SK-N-SH (cell line): ENCODE measurements around the gene HOXA5.

Experiments
- FOXJ3 ChIP-seq: sonication (generic); formaldehyde crosslinking; IDR thresholded peaks from 2 replicates; pipeline ENCODE4 v1.5.1; 2020; ENCODE audit warnings: mild to moderate bottlenecking, missing genetic modification reagents
- MXI1 ChIP-seq: IDR thresholded peaks from 2 replicates; pipeline ENCODE4 v1.6.1; 2012; ENCODE audit warnings: mild to moderate bottlenecking, low read depth, low read length, improper control_type of control experiment
- POLR2AphosphoS5 ChIP-seq: IDR thresholded peaks from 2 replicates; pipeline ENCODE4 v1.6.1; 2012; ENCODE audit warnings: low read depth, low read length
- RAD21 ChIP-seq: IDR thresholded peaks from 2 replicates; pipeline ENCODE4 v1.6.1; 2012; ENCODE audit warnings: mild to moderate bottlenecking, low read length
- SMC3 ChIP-seq: IDR thresholded peaks from 2 replicates; pipeline ENCODE4 v1.6.1; 2012; ENCODE audit warnings: low read depth, low read length, improper control_type of control experiment
- TAF1 ChIP-seq: IDR thresholded peaks from 2 replicates; pipeline ENCODE4 v1.6.1; 2012; ENCODE audit warnings: low read depth, mild to moderate bottlenecking, low read length, moderate library complexity, borderline replicate concordance
- YY1 ChIP-seq: IDR thresholded peaks from 2 replicates; pipeline ENCODE4 v1.4.0; 2012; ENCODE audit warnings: low read depth, mild to moderate bottlenecking
- TF ChIP-seq, protein P1 (sequence below): fragments of 200-600 bp; sonication (generic); IDR thresholded peaks from 2 replicates; pipeline ENCODE4 v1.6.1; 2017; ENCODE audit warnings: antibody characterized with exemption, mild to moderate bottlenecking, moderate library complexity
- TF ChIP-seq, protein P2 (sequence below): IDR thresholded peaks from 2 replicates; pipeline ENCODE4 v1.6.1; 2012; ENCODE audit warnings: mild to moderate bottlenecking, low read depth, low read length, moderate library complexity
- TF ChIP-seq, protein P3 (sequence below): IDR thresholded peaks from 2 replicates; pipeline ENCODE4 v1.4.0; 2012; ENCODE audit warnings: low read depth
- TF ChIP-seq, protein P4 (sequence below): fragments of 150-350 bp; IDR thresholded peaks from 2 replicates; pipeline ENCODE4 v1.6.1; 2017; ENCODE audit warnings: antibody characterized with exemption, low read length, low read depth, borderline replicate concordance
- TF ChIP-seq, protein P5 (sequence below): IDR thresholded peaks from 2 replicates; pipeline ENCODE4; 2012
- TF ChIP-seq, protein P6 (sequence below): fragments of 150-350 bp; IDR thresholded peaks from 2 replicates; pipeline ENCODE4 v1.6.1; 2016; ENCODE audit warnings: mild to moderate bottlenecking, low read depth, low read length
- TF ChIP-seq, protein P7 (sequence below): IDR thresholded peaks from 2 replicates; pipeline ENCODE4 v1.4.0; 2012; ENCODE audit warnings: low read depth, borderline replicate concordance

DNA sequence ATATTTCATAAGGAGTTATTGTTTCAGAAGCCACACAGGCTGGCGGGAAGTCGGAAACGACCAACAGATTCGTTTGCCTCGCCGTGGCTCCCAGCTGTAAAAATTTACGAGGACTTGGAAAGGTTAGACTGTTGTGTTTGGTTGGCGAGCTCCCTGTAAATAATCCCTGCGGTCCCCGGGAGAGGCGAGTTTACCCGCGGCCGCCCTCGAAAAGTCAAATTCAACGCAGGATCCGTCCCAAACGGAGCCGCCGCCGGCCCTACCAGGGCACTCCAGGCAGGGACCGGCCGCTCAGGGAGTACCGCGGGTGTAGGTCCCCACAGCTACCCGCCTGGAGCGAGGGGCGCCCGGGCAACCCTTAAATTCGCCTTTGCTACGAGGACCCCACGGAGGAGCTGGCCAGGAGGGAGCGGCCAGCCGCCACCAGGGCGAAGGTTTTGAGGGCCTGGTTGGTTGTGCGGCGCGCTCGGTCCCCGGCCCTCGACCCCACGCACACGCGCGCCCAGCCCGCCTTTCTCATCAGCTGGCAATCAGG, 22.6 kb upstream of the HOXA5 start:
- TF ChIP-seq, protein P1, sequence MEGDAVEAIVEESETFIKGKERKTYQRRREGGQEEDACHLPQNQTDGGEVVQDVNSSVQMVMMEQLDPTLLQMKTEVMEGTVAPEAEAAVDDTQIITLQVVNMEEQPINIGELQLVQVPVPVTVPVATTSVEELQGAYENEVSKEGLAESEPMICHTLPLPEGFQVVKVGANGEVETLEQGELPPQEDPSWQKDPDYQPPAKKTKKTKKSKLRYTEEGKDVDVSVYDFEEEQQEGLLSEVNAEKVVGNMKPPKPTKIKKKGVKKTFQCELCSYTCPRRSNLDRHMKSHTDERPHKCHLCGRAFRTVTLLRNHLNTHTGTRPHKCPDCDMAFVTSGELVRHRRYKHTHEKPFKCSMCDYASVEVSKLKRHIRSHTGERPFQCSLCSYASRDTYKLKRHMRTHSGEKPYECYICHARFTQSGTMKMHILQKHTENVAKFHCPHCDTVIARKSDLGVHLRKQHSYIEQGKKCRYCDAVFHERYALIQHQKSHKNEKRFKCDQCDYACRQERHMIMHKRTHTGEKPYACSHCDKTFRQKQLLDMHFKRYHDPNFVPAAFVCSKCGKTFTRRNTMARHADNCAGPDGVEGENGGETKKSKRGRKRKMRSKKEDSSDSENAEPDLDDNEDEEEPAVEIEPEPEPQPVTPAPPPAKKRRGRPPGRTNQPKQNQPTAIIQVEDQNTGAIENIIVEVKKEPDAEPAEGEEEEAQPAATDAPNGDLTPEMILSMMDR: no peak
- TF ChIP-seq, protein P2, sequence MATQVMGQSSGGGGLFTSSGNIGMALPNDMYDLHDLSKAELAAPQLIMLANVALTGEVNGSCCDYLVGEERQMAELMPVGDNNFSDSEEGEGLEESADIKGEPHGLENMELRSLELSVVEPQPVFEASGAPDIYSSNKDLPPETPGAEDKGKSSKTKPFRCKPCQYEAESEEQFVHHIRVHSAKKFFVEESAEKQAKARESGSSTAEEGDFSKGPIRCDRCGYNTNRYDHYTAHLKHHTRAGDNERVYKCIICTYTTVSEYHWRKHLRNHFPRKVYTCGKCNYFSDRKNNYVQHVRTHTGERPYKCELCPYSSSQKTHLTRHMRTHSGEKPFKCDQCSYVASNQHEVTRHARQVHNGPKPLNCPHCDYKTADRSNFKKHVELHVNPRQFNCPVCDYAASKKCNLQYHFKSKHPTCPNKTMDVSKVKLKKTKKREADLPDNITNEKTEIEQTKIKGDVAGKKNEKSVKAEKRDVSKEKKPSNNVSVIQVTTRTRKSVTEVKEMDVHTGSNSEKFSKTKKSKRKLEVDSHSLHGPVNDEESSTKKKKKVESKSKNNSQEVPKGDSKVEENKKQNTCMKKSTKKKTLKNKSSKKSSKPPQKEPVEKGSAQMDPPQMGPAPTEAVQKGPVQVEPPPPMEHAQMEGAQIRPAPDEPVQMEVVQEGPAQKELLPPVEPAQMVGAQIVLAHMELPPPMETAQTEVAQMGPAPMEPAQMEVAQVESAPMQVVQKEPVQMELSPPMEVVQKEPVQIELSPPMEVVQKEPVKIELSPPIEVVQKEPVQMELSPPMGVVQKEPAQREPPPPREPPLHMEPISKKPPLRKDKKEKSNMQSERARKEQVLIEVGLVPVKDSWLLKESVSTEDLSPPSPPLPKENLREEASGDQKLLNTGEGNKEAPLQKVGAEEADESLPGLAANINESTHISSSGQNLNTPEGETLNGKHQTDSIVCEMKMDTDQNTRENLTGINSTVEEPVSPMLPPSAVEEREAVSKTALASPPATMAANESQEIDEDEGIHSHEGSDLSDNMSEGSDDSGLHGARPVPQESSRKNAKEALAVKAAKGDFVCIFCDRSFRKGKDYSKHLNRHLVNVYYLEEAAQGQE: no peak
- no peak for TF ChIP-seq MXI1
- TF ChIP-seq, protein P3, sequence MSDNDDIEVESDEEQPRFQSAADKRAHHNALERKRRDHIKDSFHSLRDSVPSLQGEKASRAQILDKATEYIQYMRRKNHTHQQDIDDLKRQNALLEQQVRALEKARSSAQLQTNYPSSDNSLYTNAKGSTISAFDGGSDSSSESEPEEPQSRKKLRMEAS: no peak
- TF ChIP-seq, protein P4, sequence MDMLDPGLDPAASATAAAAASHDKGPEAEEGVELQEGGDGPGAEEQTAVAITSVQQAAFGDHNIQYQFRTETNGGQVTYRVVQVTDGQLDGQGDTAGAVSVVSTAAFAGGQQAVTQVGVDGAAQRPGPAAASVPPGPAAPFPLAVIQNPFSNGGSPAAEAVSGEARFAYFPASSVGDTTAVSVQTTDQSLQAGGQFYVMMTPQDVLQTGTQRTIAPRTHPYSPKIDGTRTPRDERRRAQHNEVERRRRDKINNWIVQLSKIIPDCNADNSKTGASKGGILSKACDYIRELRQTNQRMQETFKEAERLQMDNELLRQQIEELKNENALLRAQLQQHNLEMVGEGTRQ: no peak
- TF ChIP-seq, protein P5, sequence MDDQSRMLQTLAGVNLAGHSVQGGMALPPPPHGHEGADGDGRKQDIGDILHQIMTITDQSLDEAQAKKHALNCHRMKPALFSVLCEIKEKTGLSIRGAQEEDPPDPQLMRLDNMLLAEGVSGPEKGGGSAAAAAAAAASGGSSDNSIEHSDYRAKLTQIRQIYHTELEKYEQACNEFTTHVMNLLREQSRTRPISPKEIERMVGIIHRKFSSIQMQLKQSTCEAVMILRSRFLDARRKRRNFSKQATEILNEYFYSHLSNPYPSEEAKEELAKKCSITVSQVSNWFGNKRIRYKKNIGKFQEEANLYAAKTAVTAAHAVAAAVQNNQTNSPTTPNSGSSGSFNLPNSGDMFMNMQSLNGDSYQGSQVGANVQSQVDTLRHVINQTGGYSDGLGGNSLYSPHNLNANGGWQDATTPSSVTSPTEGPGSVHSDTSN: no peak
- no peak for TF ChIP-seq POLR2AphosphoS5
- TF ChIP-seq, protein P6, sequence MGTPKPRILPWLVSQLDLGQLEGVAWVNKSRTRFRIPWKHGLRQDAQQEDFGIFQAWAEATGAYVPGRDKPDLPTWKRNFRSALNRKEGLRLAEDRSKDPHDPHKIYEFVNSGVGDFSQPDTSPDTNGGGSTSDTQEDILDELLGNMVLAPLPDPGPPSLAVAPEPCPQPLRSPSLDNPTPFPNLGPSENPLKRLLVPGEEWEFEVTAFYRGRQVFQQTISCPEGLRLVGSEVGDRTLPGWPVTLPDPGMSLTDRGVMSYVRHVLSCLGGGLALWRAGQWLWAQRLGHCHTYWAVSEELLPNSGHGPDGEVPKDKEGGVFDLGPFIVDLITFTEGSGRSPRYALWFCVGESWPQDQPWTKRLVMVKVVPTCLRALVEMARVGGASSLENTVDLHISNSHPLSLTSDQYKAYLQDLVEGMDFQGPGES: no peak
- TF ChIP-seq FOXJ3 (CRISPR knock-in tag): no peak
- TF ChIP-seq SMC3: no peak
- no peak for TF ChIP-seq YY1
- no peak for TF ChIP-seq RAD21
- TF ChIP-seq, protein P7, sequence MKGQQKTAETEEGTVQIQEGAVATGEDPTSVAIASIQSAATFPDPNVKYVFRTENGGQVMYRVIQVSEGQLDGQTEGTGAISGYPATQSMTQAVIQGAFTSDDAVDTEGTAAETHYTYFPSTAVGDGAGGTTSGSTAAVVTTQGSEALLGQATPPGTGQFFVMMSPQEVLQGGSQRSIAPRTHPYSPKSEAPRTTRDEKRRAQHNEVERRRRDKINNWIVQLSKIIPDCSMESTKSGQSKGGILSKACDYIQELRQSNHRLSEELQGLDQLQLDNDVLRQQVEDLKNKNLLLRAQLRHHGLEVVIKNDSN: no peak
- TF ChIP-seq TAF1: no peak
